H1 (cell line): ENCODE data around the gene IL6R. TPM values are rescaled to one million over a fixed set of nuclear protein-coding genes. Genes with fewer than 3 reads are reported as not detected.

Experiments used
- BCL11A ChIP-seq, 2 experiments: IDR thresholded peaks; one replicate each; pipeline ENCODE4 v1.6.1; 2011; ENCODE audit warnings: low read depth in 2 of 2, low read length in 2 of 2, mild to moderate bottlenecking in 2 of 2
- CHD1 ChIP-seq: IDR thresholded peaks from 2 replicates; pipeline ENCODE4 v1.6.1; 2012; ENCODE audit warnings: low read depth, low read length, improper control_type of control experiment
- E2F6 ChIP-seq: IDR thresholded peaks from 2 replicates; pipeline ENCODE4 v1.6.1; 2012; ENCODE audit warnings: inconsistent platforms
- HDAC2 ChIP-seq, 2 experiments: fragments of 300-600 bp in 1 of 2; sonication (generic) in 1 of 2; IDR thresholded peaks; 2 replicates each; pipeline ENCODE4 v1.6.1; 2011 to 2012; ENCODE audit warnings: low read depth in 2 of 2, low read length in 2 of 2, mild to moderate bottlenecking in 2 of 2, moderate library complexity in 2 of 2, borderline replicate concordance in 1 of 2, inconsistent platforms in 1 of 2
- polyA plus RNA-seq, 7 experiments: library from polyadenylated mRNA; depleted of rRNA in 3 of 7; stranded (reverse) in 5 of 7; unstranded in 2 of 7; fragments of >200 nt in 5 of 7; fragments of 200-250 nt in 2 of 7; gene quantifications; 1 replicate in 5 of 7; 2 replicates in 1 of 7; 4 replicates in 1 of 7; pipeline versions ENCODE4 v1.2.1 to v1.2.3, GENCODE V29; 2011 to 2013; ENCODE audit warnings: missing spikeins in 2 of 7, mixed read lengths in 2 of 7
- total RNA-seq: library from RNA; stranded (reverse); fragmentation: NEBNext Ultra II Directional; extraction: Animal tissue kit (Norgen Biotek cat#: 25700); gene quantifications from 2 replicates; pipeline ENCODE4 v1.2.1, GENCODE V29; 2021

Gene IL6R
- total and polyA plus RNA-seq, 2 of the 8 experiments (the other 6 are each of a cell fraction or from before 2014, with no cell fraction given): 2.3 to 3.0 TPM

GRCh38 chr1:154406886-154407197 is 1.7 kb downstream of the IL6R start (continued):
- TF ChIP-seq CHD1: no peak
- no peak for TF ChIP-seq HDAC2 (IDR thresholded peaks at IDR 0.05; ENCODE audit: borderline replicate concordance in 1 of 2, low read depth in 2 of 2, low read length in 2 of 2)
- no peak for TF ChIP-seq E2F6
- TF ChIP-seq BCL11A (IDR thresholded peaks at IDR 0.05; ENCODE audit: low read depth in 2 of 2, low read length in 2 of 2): no peak
